ENCODE results near the gene CCL26. TPM values are rescaled to one million over a fixed set of nuclear protein-coding genes. Genes with fewer than 3 reads are reported as not detected.
A peak's percentile ranks its signal among the peaks of the same experiment; 100 is the strongest.

CCL26 gene
- total and polyA plus RNA-seq, 2 experiments from 2014 or later: 2.2 TPM; not detected in 1

- Histone ChIP-seq H3K4me2 (ENCODE audit: unreplicated experiment) (no peak overlapping the region), H3K36me3 (ENCODE audit: low read depth) (no peaks in the 10 kb centered on the region), H2AFZ (no peak overlapping the region), H3K9me2 (ENCODE audit: insufficient read depth) (no peaks in the 10 kb centered on the region), H3K4me3 (no peak overlapping the region), H3K79me2 (ENCODE audit: insufficient read depth) (no peaks in the 10 kb centered on the region), H3K9ac (no peak overlapping the region), H4K20me1 (ENCODE audit: insufficient read depth) (no peaks in the 10 kb centered on the region), H3F3A (ENCODE audit: insufficient read depth) (no peaks in the 10 kb centered on the region), H3K9me3 (ENCODE audit: low read depth) (no peaks in the 10 kb centered on the region), H3K4me1 (ENCODE audit: insufficient read depth) (no peaks in the 10 kb centered on the region), H3K27me3 (replicated peaks; ENCODE audit: insufficient read depth) (no peaks in the 10 kb centered on the region), H3K27ac (no peak overlapping the region)
- WGBS, 2 experiments (ENCODE audit: low coverage in 1 of 2, low lambda C conversion rate in 2 of 2, missing lambda C conversion rate in 2 of 2): 57 to 66% methylated on average over 3 of the region's 3 CpGs
- TF ChIP-seq EZH2 (IDR thresholded peaks at IDR 0.05; ENCODE audit: insufficient read depth, poor library complexity, severe bottlenecking) (no peak), EZH2phosphoT487 (IDR thresholded peaks at IDR 0.05; ENCODE audit: insufficient read depth, low read depth) (no peak)
- in situ Hi-C loops (cut with MboI): no loop called here
- DNase-seq: peak; percentile 24
These were observed 41.1 kb upstream of the CCL26 start for GRCh38 chr7:75813084-75813483.

- Histone ChIP-seq H3K79me2 (ENCODE audit: insufficient read depth) (no peaks in the 10 kb centered on the region), H3K4me1 (ENCODE audit: insufficient read depth) (no peaks in the 10 kb centered on the region), H4K20me1 (ENCODE audit: insufficient read depth) (no peaks in the 10 kb centered on the region), H3K9me3 (ENCODE audit: low read depth) (no peaks in the 10 kb centered on the region), H3K4me2 (ENCODE audit: unreplicated experiment) (no peak overlapping the region), H3K27me3 (replicated peaks; ENCODE audit: insufficient read depth) (no peaks in the 10 kb centered on the region), H3K27ac (no peak overlapping the region), H3K36me3 (ENCODE audit: low read depth) (no peaks in the 10 kb centered on the region), H3K9ac (no peak overlapping the region), H3K4me3 (no peak overlapping the region), H3K9me2 (ENCODE audit: insufficient read depth) (no peaks in the 10 kb centered on the region), H2AFZ (no peak overlapping the region), H3F3A (ENCODE audit: insufficient read depth) (no peaks in the 10 kb centered on the region)
- WGBS, 2 experiments (ENCODE audit: low coverage in 1 of 2, low lambda C conversion rate in 2 of 2, missing lambda C conversion rate in 2 of 2): 72 to 77% methylated on average over 11 of the region's 11 CpGs
- TF ChIP-seq EZH2 (IDR thresholded peaks at IDR 0.05; ENCODE audit: insufficient read depth, poor library complexity, severe bottlenecking): no peak
- no peak for TF ChIP-seq EZH2phosphoT487 (IDR thresholded peaks at IDR 0.05; ENCODE audit: insufficient read depth, low read depth)
- DNase-seq: no peak
- in situ Hi-C loops (cut with MboI): no loop called here
These were observed 40.1 kb upstream of the CCL26 start for GRCh38 chr7:75811894-75812678.

- in situ Hi-C loops (cut with MboI): no loop called here
These were observed 37.4 kb upstream of the CCL26 start for GRCh38 chr7:75809396-75809795.

GRCh38 chr7:75808106-75808505 lies 36.1 kb upstream of the CCL26 start:
- no peaks in the 10 kb centered on the region for H3K9me3 ChIP-seq (ENCODE audit: low read depth)
- no peaks in the 10 kb centered on the region for H3K79me2 ChIP-seq (ENCODE audit: insufficient read depth)
- no peaks in the 10 kb centered on the region for H3K27me3 ChIP-seq (replicated peaks; ENCODE audit: insufficient read depth)
- H3F3A ChIP-seq (ENCODE audit: insufficient read depth): no peaks in the 10 kb centered on the region
- in situ Hi-C loops (cut with MboI): no loop called here
- no peak overlapping the region for H3K4me3 ChIP-seq
- DNase-seq: no peak
- no peaks in the 10 kb centered on the region for H3K36me3 ChIP-seq (ENCODE audit: low read depth)
- H3K4me2 ChIP-seq (ENCODE audit: unreplicated experiment): no peak overlapping the region
- WGBS, 2 experiments (ENCODE audit: low coverage in 1 of 2, low lambda C conversion rate in 2 of 2, missing lambda C conversion rate in 2 of 2): 77 to 82% methylated on average over 6 of the region's 6 CpGs
- H3K9me2 ChIP-seq (ENCODE audit: insufficient read depth): no peaks in the 10 kb centered on the region
- no peak overlapping the region for H3K27ac ChIP-seq
- H3K9ac ChIP-seq: no peak overlapping the region
- H4K20me1 ChIP-seq (ENCODE audit: insufficient read depth): no peaks in the 10 kb centered on the region
- TF ChIP-seq EZH2phosphoT487 (IDR thresholded peaks at IDR 0.05; ENCODE audit: insufficient read depth, low read depth) (no peak), EZH2 (IDR thresholded peaks at IDR 0.05; ENCODE audit: insufficient read depth, poor library complexity, severe bottlenecking) (no peak)
- no peak overlapping the region for H2AFZ ChIP-seq
- no peaks in the 10 kb centered on the region for H3K4me1 ChIP-seq (ENCODE audit: insufficient read depth)

More at GRCh38 chr7:75809396-75809795, 37.4 kb upstream of the CCL26 start:
- Histone ChIP-seq H3K4me2 (ENCODE audit: unreplicated experiment) (no peak overlapping the region), H3K4me1 (ENCODE audit: insufficient read depth) (no peaks in the 10 kb centered on the region), H3F3A (ENCODE audit: insufficient read depth) (no peaks in the 10 kb centered on the region), H4K20me1 (ENCODE audit: insufficient read depth) (no peaks in the 10 kb centered on the region), H2AFZ (no peak overlapping the region), H3K27ac (no peak overlapping the region), H3K79me2 (ENCODE audit: insufficient read depth) (no peaks in the 10 kb centered on the region), H3K4me3 (no peak overlapping the region), H3K9me3 (ENCODE audit: low read depth) (no peaks in the 10 kb centered on the region), H3K9ac (no peak overlapping the region), H3K9me2 (ENCODE audit: insufficient read depth) (no peaks in the 10 kb centered on the region), H3K27me3 (replicated peaks; ENCODE audit: insufficient read depth) (no peaks in the 10 kb centered on the region), H3K36me3 (ENCODE audit: low read depth) (no peaks in the 10 kb centered on the region)
- WGBS, 2 experiments (ENCODE audit: low coverage in 1 of 2, low lambda C conversion rate in 2 of 2, missing lambda C conversion rate in 2 of 2): 61 to 68% methylated on average over 6 of the region's 6 CpGs
- no peak for TF ChIP-seq EZH2phosphoT487 (IDR thresholded peaks at IDR 0.05; ENCODE audit: insufficient read depth, low read depth)
- TF ChIP-seq EZH2 (IDR thresholded peaks at IDR 0.05; ENCODE audit: insufficient read depth, poor library complexity, severe bottlenecking): no peak
- no peak for DNase-seq
